ENCODE data around the gene TMED4.

TMED4 gene

GRCh38 chr7:44535348-44536064, 46.5 kb downstream of the TMED4 start:
- Histone ChIP-seq H3K4me1 (ENCODE audit: low read length) (no peaks in the 10 kb centered on the region), H3K27ac (ENCODE audit: low read length) (no peak overlapping the region), H3K79me2 (ENCODE audit: low read length) (no peaks in the 10 kb centered on the region), H3K27me3 (ENCODE audit: low read depth, low read length) (no peaks in the 10 kb centered on the region), H3K36me3 (replicated peaks; ENCODE audit: low read depth, low read length) (no peaks in the 10 kb centered on the region), H3K9ac (ENCODE audit: low read length) (no peak overlapping the region), H3K9me3 (ENCODE audit: insufficient read depth, low read length) (no peaks in the 10 kb centered on the region), H3K4me2 (ENCODE audit: low read length) (no peak overlapping the region), H3K4me3 (ENCODE audit: low read length) (no peak overlapping the region), H2AFZ (ENCODE audit: low read depth, low read length) (no peak overlapping the region), H4K20me1 (ENCODE audit: insufficient read depth, low read length) (no peaks in the 10 kb centered on the region)
- TF ChIP-seq CTCF (IDR thresholded peaks at IDR 0.05; ENCODE audit: low read depth, low read length): no peak
- no peak for TF ChIP-seq EZH2phosphoT487 (IDR thresholded peaks at IDR 0.05; ENCODE audit: low read depth)

GRCh38 chr7:44534501-44534900, 47.5 kb downstream of the TMED4 start:
- Histone ChIP-seq H3K4me3 (ENCODE audit: low read length) (no peak overlapping the region), H3K9me3 (ENCODE audit: insufficient read depth, low read length) (no peaks in the 10 kb centered on the region), H3K36me3 (replicated peaks; ENCODE audit: low read depth, low read length) (no peaks in the 10 kb centered on the region), H3K79me2 (ENCODE audit: low read length) (no peaks in the 10 kb centered on the region), H4K20me1 (ENCODE audit: insufficient read depth, low read length) (no peaks in the 10 kb centered on the region), H3K27ac (ENCODE audit: low read length) (no peak overlapping the region), H3K27me3 (ENCODE audit: low read depth, low read length) (no peaks in the 10 kb centered on the region), H2AFZ (ENCODE audit: low read depth, low read length) (no peak overlapping the region), H3K9ac (ENCODE audit: low read length) (no peak overlapping the region), H3K4me1 (ENCODE audit: low read length) (no peaks in the 10 kb centered on the region), H3K4me2 (ENCODE audit: low read length) (no peak overlapping the region)
- no peak for TF ChIP-seq EZH2phosphoT487 (IDR thresholded peaks at IDR 0.05; ENCODE audit: low read depth)
- peak; percentile 70 for TF ChIP-seq CTCF (IDR thresholded peaks at IDR 0.05; ENCODE audit: low read depth, low read length)

DNA sequence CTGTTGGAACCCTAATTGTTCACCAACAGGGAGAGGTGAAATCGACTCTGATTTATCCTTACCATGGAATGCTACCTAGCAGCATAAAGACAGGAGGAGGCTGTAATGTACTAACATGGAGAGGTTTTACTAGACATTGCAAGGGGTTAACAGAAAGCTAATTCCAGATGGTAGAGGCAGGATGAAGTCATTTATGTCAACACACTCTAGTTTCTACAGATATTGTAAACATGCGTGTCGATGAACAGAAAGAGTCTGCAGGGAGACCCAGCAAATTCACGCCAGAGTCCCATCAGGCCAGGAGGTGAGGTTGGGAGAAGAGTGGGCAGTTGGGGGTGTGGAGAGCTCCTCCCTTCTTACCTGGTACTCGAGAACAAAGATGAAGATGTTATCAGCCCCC, 47.9 kb downstream of the TMED4 start:
- no peaks in the 10 kb centered on the region for H3K4me1 ChIP-seq (ENCODE audit: low read length)
- H4K20me1 ChIP-seq (ENCODE audit: insufficient read depth, low read length): no peaks in the 10 kb centered on the region
- H3K79me2 ChIP-seq (ENCODE audit: low read length): no peaks in the 10 kb centered on the region
- H3K9ac ChIP-seq (ENCODE audit: low read length): no peak overlapping the region
- no peak overlapping the region for H3K4me3 ChIP-seq (ENCODE audit: low read length)
- H3K27ac ChIP-seq (ENCODE audit: low read length): no peak overlapping the region
- no peak overlapping the region for H2AFZ ChIP-seq (ENCODE audit: low read depth, low read length)
- H3K9me3 ChIP-seq (ENCODE audit: insufficient read depth, low read length): no peaks in the 10 kb centered on the region
- TF ChIP-seq CTCF (IDR thresholded peaks at IDR 0.05; ENCODE audit: low read depth, low read length) (no peak), EZH2phosphoT487 (IDR thresholded peaks at IDR 0.05; ENCODE audit: low read depth) (no peak)
- no peaks in the 10 kb centered on the region for H3K36me3 ChIP-seq (replicated peaks; ENCODE audit: low read depth, low read length)
- no peaks in the 10 kb centered on the region for H3K27me3 ChIP-seq (ENCODE audit: low read depth, low read length)
- H3K4me2 ChIP-seq (ENCODE audit: low read length): no peak overlapping the region

- Histone ChIP-seq H3K4me1 (ENCODE audit: low read length) (no peaks in the 10 kb centered on the region), H3K79me2 (ENCODE audit: low read length) (no peaks in the 10 kb centered on the region), H3K36me3 (replicated peaks; ENCODE audit: low read depth, low read length) (no peaks in the 10 kb centered on the region), H3K9ac (ENCODE audit: low read length) (no peak overlapping the region), H3K27ac (ENCODE audit: low read length) (no peak overlapping the region), H2AFZ (ENCODE audit: low read depth, low read length) (no peak overlapping the region), H4K20me1 (ENCODE audit: insufficient read depth, low read length) (no peaks in the 10 kb centered on the region), H3K9me3 (ENCODE audit: insufficient read depth, low read length) (no peaks in the 10 kb centered on the region), H3K27me3 (ENCODE audit: low read depth, low read length) (no peaks in the 10 kb centered on the region), H3K4me3 (ENCODE audit: low read length) (no peak overlapping the region), H3K4me2 (ENCODE audit: low read length) (no peak overlapping the region)
- no peak for TF ChIP-seq CTCF (IDR thresholded peaks at IDR 0.05; ENCODE audit: low read depth, low read length)
- no peak for TF ChIP-seq EZH2phosphoT487 (IDR thresholded peaks at IDR 0.05; ENCODE audit: low read depth)
Observed at GRCh38 chr7:44533301-44534055, 48.6 kb downstream of the TMED4 start.

Measured in OCI-LY3 (cell line).